Gastroesophageal sphincter (tissue), 3 donors: ENCODE results near the gene B3GNT9.

Experiments
- CTCF ChIP-seq, 4 experiments: fragments of 200-600 bp in 2 of 4; fragments of 450-650 bp in 2 of 4; sonication (generic) in 1 of 4; IDR thresholded peaks; one replicate each; pipeline ENCODE4 v1.5.1; 2017 to 2019; ENCODE audit warnings: antibody characterized with exemption in 4 of 4, mild to moderate bottlenecking in 2 of 4, moderate library complexity in 2 of 4
- POLR2A ChIP-seq, 2 donors: fragments of 450-650 bp; IDR thresholded peaks; one replicate each; pipeline ENCODE4 v1.6.1; 2017; ENCODE audit warnings: antibody characterized with exemption in 2 of 2, mild to moderate bottlenecking in 2 of 2, moderate library complexity in 1 of 2

GRCh38 chr16:67193536-67193935 is 42.7 kb upstream of the B3GNT9 start:
- TF ChIP-seq CTCF (IDR thresholded peaks at IDR 0.05) (no peak), POLR2A (IDR thresholded peaks at IDR 0.05) (no peak)
